ENCODE results near the gene IFITM2. TPM values are rescaled to one million over a fixed set of nuclear protein-coding genes. Genes with fewer than 3 reads are reported as not detected.

The IFITM2 gene
- total and polyA plus RNA-seq, 2 experiments from 2014 or later = 91.2 to 857 TPM

GRCh38 chr11:282630-283360 lies 24.8 kb upstream of the IFITM2 start (continued):
- no peak for TF ChIP-seq ZNF462 (CRISPR knock-in tag; IDR thresholded peaks at IDR 0.05)
- no peak for TF ChIP-seq EZH2phosphoT487 (IDR thresholded peaks at IDR 0.05; ENCODE audit: unreplicated experiment)
- TF ChIP-seq NANOG (IDR thresholded peaks at IDR 0.05; ENCODE audit: borderline replicate concordance) = no peak
- TF ChIP-seq POLR2AphosphoS5 (IDR thresholded peaks at IDR 0.05; ENCODE audit: low read depth) = no peak
- TF ChIP-seq EZH2 (IDR thresholded peaks at IDR 0.05; ENCODE audit: low read depth, unreplicated experiment) = no peak
- no peak for TF ChIP-seq ZNF331 (CRISPR knock-in tag; IDR thresholded peaks at IDR 0.05; ENCODE audit: low read depth)
- TF ChIP-seq JUNB (IDR thresholded peaks at IDR 0.05; ENCODE audit: unreplicated experiment) = no peak
- no peak for TF ChIP-seq STAT1 (IDR thresholded peaks at IDR 0.05; ENCODE audit: unreplicated experiment)
- no peak for TF ChIP-seq ETS1 (IDR thresholded peaks at IDR 0.05)
- no peak for TF ChIP-seq CREB1 (CRISPR knock-in tag; IDR thresholded peaks at IDR 0.05; ENCODE audit: low read depth)
